CD4-positive, alpha-beta T cell treated with Interleukin-15 for 4 hours (primary cell): Measurements from ENCODE around the gene PSMB11.
"Not testable (repeated sequence)": the region's sequence is repeated elsewhere in the genome, so short reads cannot be mapped to it uniquely, and the experiment has no call there.

Experiments used
- DNase-seq: peaks from one replicate; pipeline ENCODE4 v3.0.0-alpha.2; 2020; ENCODE audit warnings: low spot score

PSMB11 gene

DNA sequence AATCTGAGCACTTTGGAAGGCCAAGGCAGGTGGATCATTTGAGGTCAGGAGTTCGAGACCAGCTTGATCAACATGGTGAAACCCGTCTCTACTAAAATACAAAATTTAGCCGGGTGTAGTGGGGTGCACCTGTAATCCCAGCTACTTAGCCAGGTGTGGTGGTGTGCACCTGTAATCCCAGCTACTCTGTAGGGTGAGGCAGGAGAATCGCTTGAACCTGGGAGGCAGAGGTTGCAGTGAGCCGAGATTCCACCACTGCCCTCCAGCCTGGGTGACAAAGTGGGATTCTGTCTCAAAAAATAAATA is 28.3 kb upstream of the PSMB11 start:
- not testable (repeated sequence) for DNase-seq

DNA sequence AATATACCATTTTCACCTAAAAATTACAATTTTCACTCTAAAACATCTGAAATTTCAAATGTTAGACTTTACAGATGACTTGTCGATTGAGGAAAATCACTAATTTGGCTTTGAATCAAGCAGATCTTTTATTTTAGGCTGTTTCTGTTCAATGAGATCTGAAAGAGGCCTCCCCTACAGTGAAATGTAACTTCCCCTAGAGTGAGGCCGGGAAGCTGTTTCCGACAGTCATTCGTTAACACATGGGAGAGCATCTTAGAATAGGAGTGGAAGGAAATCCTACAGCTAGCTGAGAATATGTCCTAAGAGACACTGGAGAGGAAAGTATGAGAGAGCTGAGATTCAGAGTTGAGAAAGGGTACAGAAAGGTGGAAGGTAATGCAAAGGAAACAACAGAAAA is 26.4 kb upstream of the PSMB11 start:
- no peak for DNase-seq

DNA sequence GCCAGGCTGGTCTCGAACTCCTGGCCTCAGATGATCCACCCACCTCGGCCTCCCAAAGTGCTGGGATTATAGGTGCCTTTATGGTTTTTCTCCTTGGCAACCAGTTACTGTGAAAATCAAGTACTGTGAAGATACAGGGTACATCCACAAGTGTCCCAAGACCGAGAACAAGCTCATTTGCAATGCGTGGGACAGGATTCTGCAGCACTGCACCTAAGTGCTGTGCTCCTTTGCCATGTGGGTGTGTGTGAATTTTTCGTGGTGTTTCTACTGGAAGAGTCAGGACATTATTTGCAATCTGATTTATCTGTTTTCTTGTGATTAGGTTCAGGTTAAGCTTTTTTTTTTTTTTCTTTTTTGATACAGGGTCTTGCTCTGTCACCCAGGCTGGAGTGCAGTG is 24.9 kb upstream of the PSMB11 start:
- no peak for DNase-seq

DNA sequence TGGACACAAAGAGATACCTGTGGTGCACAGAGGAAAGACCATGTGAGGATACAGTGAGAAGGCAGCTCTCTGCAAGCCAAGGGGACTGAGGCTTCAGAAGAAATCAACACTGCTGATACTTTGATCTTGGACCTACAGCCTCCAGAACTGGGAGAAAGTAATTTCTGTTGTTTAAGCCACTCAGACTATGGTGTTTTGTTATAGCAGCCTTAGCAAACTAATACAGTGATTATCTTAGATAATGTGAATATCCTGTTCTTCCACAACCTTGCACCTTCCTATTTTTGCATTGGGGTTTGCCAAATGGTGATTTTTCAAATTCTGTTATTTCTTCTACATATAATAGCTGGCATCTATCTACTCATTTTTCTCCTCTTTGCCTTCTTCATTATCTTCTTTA is 23.9 kb upstream of the PSMB11 start:
- no peak for DNase-seq

DNA sequence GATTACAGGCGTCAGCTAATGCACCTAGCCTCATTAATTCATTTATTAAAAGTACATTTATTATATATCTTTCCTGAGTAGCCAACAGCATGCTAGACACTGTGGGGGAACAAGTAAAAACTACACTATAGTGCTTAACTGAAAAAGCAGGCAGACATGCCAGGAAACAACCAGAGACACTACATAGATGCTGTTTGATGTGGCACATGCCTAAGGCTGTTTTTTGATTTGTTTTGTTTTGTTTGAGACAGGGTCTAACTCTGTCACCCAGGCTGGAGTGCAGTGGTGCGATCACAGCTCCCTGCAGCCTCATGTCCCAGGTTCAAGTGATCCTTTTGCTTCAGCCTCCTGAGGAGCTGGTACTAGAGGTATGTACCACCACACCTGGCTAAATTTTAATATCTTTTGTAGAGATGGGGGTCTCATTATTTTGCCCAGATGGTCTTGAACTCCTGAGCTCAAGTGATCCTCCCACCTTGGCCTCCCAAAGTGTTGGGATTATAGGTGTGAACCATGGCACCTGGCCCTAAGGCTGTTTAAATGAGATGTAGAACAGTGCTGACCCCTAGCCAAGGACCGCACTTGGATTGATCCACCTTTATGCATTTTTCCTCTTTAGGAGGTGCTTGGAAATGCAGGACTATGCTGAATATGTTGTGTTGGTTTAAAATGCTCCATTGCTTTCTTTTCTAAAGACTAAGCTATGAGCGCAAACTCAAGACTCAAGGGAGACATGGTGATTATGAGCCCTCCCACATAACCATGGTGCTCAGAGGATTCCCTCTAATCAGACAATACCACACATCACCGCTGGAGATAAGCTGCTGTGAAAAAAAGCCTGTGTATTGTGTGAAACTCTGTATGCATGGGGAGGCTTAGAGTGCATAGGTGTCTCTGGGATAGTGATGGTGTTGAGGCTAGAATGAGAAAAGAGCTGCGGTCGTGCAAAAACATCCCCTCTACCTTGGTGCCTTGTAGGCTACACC is 21.6 kb upstream of the PSMB11 start:
- DNase-seq, result no peak

DNA sequence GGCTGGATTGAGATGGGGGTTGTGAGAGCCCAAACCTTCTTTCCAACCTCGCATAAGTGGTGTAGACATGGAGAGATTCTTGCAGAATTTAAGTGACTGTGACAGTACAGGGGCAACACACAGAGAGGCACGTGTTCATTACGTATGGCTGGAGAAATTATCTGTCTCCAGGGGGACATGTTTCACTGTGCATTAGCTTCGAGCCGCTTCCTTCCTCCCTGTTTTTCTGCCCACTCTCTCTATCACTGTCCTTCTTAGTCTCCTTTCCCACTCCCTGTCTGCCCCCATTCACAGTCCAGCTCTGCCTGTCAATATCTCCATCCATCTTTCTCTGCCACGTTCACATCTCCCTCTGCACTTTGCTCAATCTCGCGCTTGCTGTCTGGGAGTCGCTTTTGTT is 20.6 kb upstream of the PSMB11 start:
- no peak for DNase-seq

DNA sequence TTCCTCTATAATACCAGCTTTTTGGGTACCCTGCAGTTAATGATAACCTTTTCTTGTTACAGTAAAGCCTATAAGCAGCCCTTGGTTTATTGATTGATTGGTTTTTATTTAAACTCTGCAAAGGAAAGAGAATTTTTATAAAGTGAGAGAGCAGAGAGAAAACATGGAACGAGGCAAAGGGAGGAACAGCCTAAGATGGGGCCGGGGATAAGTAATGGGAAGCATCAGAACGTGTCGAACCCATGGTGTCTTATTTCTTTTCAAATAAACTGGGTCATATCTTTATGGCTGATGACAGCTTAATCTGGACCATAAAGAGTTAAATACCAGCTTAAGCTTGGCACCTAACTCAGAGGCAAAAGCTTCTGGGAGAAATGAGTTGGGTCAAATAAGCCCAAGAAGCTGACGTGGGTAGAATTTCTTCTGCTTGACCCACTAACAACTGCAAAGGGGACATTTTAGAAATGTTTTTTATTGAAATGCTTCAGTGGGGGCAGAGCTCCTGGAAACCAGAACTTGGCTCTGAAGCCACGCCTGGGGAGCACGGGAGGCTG is 20.0 kb upstream of the PSMB11 start:
- DNase-seq, result no peak

DNA sequence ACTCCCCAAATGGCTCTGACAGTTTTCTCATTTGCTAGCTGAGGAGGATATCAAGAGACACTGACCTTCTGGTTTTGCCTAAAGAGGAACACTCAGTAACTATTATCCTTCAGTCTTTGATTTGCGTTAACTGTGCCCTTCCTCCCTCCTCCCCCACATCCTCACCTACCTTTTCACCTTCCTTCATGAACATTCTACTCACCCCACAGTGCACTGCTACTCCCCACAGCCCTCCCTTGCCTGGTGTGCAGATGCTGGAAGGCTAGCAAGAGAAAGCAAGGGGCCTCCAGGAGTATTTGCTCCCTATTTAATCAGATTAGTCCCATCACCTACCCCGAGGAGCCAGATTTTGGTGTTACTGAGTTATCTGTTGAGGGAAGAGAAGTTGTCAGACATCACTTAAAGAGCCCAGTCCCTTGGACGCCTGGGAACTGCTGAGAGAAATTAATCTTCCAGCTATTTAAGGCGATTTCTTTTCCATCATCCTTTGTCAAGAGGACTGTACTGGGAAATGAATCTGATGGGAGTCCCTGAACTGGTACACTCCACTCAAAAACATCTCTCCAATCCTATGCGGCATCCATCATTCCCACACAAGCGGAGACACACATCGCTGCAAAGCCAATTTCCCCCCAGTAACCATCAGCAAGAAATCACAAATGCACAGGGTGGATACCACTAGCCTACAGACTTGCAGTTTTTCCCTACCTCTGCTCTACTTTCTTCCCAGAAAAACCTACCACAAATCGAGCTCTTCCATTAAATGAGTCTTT is 18.8 kb upstream of the PSMB11 start:
- no peak for DNase-seq

DNA sequence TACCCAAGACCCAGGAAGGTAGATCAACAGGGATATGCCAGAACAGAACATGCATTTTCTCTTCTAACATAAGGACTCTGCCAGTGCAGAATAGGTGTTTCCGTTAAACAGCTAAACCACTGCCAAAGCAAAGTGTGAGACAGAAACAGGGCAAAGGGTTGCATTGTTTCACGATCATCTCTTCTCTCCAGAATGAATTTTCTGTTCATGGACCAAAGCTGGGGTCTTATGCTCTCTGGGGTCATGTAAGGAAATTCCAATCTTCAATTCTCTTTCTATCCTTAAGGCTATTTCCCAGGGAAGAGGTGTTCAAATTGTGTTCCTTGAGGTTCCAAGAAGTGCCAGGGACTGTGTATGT is 18.2 kb upstream of the PSMB11 start:
- DNase-seq, result no peak

DNA sequence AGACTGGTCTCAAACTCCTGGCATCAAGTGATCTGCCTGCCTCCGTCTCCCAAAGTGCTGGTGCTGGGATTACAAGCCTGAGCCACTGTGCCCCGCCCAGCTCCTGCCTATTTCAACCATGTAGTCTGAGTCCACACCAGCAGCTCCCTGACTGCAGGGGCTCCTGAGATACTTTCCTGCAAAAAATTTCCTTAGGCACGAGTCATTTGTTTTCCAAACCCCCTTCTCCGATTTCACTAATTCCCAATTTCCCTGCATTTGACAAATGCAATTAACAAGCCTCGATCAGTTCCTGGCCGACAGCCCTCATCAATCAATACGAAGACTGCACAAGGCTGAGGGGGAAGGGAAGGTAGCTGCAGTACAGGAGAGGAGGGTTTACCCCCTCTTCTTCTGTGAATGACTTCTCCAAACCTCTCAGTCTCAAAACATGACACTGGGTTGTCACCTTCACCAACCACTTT is 17.4 kb upstream of the PSMB11 start:
- no peak for DNase-seq

DNA sequence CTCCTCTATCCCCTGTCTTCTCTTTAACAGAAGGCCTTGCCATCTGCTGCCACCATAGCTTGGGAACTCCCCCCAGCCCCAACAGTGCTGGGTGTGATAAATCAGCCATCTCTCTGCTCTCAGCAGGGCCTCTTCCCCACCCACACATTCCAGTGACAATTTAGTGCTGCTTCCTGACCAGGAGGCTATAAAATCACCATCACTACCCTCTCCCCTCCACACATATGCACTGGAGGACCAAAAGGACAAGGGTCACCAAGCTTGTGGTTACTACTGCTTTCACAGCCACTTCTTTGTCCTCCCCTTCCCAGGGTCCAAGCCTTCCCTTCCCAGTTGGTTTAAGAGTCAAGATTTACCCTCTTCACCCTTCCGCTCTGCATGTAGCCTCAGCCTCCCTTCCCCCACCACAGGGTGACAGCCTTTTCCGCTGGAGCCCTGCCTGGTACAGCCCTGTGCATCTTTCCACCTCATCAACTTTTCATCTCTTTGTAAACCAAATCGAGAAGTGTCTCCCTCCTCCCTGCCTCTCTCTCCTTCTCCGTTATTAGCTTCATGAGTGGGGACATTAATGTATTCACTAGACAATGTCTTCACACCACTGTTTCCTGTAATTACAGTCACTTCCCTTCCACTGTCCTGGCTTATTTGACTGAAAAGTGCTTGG is 16.7 kb upstream of the PSMB11 start:
- no peak for DNase-seq

DNA sequence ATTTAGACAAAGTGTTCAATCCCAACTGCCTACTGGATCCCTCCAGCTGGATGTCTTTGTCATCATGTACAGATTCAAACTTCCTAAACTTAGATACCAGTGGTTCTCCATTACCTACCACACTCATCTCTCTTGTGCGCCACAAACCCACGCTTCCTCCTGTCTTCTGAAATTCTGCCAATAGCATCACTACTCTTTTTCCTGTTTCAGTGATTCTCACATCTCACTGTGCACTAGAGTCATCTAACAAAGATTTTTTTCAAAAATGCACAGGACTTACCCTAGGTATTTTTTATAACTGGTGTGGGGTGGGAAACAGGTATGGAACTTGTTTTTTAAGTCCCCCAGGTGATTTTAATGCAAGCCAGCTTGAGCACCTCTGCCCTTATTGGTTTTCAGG is 13.2 kb upstream of the PSMB11 start:
- DNase-seq, result peak; percentile 33

DNA sequence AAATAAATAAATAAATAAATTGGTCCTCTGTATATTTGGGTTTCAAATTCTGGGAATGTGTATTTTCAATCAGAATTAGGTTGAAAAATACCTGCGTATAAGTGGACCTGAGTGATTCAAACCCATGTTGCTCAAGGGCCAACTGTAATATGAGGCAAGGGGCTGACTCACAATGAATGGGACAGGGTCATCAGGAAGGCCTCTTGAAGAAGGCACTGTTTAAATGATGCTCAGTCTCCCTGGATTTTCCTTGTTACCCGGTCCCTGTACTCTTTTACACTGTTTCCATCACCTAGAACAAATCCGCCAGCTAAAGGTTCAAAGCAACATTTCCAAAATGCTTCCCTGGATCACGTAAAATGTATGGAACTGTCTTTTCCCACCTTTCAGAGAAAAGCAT is 11.1 kb upstream of the PSMB11 start:
- no peak for DNase-seq

DNA sequence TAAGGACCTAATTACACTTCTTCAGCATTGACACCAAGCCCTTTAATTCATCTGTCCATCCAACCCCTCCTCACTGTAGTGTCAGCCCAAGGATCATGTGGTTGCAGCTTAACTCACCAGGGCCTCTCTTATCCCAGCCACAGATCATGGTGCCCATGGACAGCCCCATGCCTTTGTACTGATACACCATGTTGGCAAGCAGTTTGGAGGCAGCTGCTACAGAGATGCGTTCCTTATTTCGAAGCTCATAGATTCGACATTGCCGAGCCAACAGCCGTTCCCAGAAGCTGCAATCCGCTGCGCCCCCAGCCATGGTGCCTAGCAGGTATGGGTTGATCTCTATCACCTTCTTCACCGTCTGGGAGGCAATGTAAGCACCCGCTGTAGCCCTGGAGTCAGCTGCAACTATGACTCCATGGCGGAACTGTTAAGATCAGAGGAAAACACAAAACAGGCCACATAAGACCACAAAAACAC is 8.7 kb upstream of the PSMB11 start:
- DNase-seq, result no peak

DNA sequence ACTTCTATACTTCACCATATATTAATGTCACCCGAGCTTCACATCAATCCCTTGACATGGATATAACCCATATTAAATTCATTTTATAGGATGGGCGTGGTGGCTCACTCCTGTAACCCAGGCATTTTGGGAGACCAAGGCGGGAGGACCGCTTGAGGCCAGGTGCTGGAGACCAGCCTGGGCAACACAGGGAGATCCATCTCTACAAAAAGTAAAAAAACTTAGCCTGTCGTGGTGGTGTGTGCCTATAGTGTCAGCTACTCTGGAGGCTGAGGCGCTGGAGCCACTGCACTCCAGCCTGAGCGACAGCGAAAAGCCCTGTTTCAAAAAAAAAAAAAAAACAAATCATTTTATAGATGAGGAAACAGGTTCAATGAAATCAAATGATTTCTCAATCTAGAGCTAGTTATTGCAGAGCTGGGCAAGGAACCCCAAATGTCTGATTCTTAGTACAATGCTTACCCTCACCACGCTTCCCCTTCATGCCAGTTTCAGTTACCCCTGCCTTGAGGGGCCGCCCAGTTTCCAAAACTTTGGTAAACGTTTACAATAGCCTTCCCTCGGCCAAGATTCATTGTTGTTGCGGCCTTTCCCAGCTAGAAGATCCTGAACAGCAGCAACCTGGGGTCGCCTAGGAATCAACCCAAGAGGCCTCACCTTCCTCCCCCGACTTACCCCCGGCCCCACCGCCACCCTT is 8.1 kb upstream of the PSMB11 start:
- no peak for DNase-seq

DNA sequence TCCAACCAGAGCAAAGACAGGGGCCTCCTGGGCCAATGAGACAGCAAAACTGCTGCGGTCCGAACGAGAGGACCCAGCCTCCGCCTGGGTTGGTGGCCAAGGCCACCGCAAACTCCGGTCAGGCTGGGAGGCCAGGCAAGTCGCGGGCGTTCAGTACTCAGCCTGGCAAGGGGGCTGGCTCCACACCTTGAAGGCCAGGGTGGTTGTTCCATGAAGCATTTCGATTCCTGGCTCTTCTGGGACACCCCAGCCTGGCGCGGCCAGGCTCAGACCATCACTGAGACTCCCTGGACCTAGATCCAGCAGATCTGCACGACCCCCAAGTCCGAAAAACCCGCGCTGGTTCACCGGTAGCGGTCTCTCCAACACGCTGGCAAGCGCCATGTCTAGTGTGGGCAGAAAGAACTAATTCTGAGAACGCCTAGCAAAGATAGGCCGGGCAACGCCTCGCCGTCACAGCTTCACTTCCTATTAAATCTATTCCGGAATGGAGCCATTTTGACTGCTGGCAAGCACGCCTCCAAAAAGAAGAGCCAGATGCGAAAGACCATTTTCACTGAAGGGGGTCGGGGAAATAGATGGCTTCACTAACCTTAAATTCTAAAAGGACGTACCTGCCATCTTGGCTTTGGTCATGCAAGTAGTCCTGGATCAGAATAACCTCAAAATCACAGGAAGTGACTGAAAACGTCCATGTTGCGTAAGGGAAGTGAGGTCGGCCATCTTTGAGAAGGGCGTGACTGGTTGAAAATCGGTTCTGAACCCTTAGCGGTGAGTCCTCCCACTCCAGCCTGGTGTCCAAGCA is 7.3 kb upstream of the PSMB11 start, which contains the start of gene PSMB5:
PSMB5 (minus strand) TSS at position 403 of the 805 bp plus-strand sequence; CDS start at position 384, 19 bp downstream.
- DNase-seq, result peak; percentile 92

DNA sequence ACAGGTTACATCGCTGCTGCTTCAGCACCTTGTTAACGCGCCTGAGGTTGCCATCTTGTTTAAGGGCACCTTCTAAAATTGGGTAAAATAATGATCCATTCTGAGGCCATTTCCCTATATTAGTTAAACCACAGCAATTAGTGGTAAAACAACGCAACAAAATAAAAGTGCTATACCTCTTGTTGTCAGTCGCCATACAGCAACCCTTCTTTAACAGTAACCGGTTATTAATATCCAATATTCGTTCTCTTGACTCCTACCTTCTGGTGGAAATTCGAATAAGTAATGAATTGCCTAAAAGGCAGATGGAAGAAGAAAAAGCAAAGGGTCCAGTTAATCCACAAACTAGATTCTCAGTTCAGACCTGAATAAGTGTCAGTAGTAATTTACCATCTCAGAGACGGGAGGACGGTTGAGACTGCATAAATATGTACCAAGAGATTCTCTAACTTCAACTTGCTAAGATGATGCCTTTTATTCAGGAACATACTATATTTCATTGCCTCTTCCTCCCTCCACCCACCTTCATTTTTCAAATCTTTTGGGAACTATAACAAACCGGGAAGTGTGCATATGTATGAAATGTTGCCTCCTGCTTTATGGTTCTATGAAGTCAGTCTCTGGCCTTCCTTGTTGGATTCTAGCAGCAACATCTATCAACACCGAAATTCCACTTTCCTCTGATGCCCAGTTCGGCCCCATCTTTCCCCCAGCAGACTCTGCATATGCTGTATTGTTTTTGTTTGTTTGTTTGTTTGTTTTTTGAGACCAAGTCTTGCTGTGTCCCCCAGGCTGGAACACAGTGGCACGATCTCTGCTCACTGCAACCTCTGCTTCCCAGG is 6.5 kb upstream of the PSMB11 start:
- no peak for DNase-seq

DNA sequence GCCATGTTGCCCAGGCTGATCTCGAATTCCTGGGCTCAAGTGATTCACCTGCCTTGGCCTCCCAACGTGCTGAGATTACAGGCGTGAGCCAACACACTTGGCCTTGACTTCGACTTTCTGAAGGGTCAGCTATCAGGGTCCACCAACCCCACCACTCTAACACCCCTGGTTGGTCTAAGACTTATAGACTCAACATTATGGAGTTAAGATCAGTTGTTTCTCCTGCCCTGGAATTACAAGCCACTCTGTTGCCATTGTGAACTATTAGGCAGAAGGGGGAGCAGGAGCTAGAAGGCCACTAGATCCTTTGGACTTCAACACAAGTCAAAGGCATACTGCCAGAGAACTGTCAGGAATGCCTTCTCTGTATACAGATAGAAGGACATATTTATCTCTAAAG is 1.9 kb upstream of the PSMB11 start:
- no peak for DNase-seq

DNA sequence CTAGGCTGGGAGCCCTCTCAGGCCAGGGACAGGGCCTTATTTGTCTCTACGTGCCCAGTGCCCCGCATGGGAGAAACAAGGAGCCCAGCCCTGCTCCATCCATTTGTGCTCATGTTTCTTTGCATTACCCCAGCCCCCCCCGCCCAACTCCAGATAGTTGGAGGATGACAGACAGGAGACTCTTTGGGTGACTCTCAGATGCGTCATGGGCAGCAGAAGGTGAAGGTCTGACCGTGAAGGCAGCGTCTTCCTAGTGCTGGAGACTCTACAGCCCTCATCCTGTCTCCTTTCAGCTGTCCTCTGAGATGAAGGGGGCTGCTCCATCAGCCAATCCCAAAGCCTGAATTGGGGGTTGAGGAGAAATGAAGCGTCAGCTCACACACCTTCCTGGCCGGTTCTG is 283 bp upstream of the PSMB11 start:
- no peak for DNase-seq

DNA sequence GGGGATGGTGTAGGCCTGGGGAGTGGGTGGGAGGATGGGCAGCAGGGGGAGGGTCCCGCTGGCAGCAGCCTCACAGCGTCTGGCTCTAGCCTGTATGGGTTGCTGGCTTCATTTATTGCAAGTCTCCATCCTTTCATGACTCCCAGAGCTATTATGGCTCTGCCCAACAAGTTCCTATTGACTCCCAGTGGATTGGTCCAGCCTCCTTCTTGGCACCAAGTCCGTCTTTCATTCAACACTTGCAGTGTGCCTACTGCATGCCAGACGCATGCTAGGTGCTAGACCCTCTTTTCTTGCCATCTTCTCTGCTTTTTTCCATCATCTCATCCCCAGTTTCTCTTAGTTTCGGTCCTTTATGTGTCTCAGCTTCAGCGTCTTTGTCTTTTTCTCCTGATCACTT is 1.1 kb downstream of the PSMB11 start:
- DNase-seq, result no peak
